ENCODE results near the gene GNB1.
A peak's percentile ranks its signal among the peaks of the same experiment; 100 is the strongest.

GNB1 gene

GRCh38 chr1:1898246-1898933, 7.5 kb upstream of the GNB1 start:
- Histone ChIP-seq H3K27me3 (ENCODE audit: insufficient read depth, poor library complexity, severe bottlenecking) (no peaks in the 10 kb centered on the region), H3K36me3 (ENCODE audit: low read depth) (no peaks in the 10 kb centered on the region), H3K9me3 (ENCODE audit: severe bottlenecking) (no peaks in the 10 kb centered on the region), H3K27ac (ENCODE audit: poor library complexity, severe bottlenecking) (no peak overlapping the region), H3K4me3 (ENCODE audit: severe bottlenecking) (no peak overlapping the region), H3K4me1 (ENCODE audit: insufficient read depth, poor library complexity, severe bottlenecking) (peaks cover 7% of the 10 kb centered on the region)
- ATAC-seq (ENCODE audit: low read depth) = no peak
- DNase-seq (ENCODE audit: low spot score) = no peak
- TF ChIP-seq, protein P1, sequence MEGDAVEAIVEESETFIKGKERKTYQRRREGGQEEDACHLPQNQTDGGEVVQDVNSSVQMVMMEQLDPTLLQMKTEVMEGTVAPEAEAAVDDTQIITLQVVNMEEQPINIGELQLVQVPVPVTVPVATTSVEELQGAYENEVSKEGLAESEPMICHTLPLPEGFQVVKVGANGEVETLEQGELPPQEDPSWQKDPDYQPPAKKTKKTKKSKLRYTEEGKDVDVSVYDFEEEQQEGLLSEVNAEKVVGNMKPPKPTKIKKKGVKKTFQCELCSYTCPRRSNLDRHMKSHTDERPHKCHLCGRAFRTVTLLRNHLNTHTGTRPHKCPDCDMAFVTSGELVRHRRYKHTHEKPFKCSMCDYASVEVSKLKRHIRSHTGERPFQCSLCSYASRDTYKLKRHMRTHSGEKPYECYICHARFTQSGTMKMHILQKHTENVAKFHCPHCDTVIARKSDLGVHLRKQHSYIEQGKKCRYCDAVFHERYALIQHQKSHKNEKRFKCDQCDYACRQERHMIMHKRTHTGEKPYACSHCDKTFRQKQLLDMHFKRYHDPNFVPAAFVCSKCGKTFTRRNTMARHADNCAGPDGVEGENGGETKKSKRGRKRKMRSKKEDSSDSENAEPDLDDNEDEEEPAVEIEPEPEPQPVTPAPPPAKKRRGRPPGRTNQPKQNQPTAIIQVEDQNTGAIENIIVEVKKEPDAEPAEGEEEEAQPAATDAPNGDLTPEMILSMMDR (IDR thresholded peaks at IDR 0.05; ENCODE audit: poor library complexity, severe bottlenecking) = no peak

DNA sequence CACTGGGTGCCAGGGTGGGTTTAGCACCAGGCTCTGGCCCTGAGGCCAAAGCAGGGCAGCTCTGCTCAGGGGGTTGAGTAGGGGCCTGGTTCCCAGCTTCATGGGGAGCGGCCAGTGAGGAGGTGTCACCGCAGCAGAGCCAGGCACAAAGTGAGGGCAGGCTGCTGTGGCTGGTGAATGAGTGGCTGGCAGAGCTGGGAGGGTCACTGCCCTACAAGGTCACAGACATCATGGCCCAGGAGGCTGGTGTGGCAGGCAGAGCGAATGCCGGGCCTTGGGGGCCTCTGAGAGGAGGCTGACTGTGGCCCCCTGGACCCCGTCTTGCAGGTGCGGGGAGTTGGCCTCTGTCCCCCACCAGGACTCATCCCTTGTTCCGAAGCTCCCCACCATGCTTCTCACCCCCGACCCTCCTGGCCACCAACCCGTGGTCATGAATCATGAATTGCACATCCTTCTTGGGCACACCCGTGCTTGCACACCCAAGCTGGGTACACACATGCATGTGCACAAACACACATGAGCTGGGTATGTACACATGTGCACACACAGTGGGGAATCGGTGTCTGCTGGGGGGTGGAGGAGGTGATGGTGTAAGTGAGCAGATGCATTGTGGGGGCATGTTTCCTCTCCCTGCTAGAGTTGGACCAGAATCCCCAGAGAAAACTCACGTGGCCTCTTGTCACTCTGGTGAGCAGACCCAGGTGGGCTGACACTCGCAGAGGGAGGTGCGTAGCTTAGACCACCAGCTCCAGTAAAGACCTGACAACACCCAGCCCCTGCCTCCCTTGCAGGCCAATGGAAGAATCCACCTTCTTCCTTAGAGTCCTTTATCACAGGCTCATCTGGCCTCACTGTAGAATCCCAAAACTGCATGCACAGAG, 4.8 kb upstream of the GNB1 start:
- H3K27ac ChIP-seq (ENCODE audit: poor library complexity, severe bottlenecking) = no peak overlapping the region
- no peak overlapping the region for H3K4me3 ChIP-seq (ENCODE audit: severe bottlenecking)
- no peak for DNase-seq (ENCODE audit: low spot score)
- H3K4me1 ChIP-seq (ENCODE audit: insufficient read depth, poor library complexity, severe bottlenecking) = peaks cover 15% of the 10 kb centered on the region
- H3K36me3 ChIP-seq (ENCODE audit: low read depth) = no peaks in the 10 kb centered on the region
- ATAC-seq (ENCODE audit: low read depth) = no peak
- H3K9me3 ChIP-seq (ENCODE audit: severe bottlenecking) = no peaks in the 10 kb centered on the region
- TF ChIP-seq, protein P1 (IDR thresholded peaks at IDR 0.05; ENCODE audit: poor library complexity, severe bottlenecking) = no peak
- H3K27me3 ChIP-seq (ENCODE audit: insufficient read depth, poor library complexity, severe bottlenecking) = no peaks in the 10 kb centered on the region

GRCh38 chr1:1895060-1895418, 4.2 kb upstream of the GNB1 start:
- DNase-seq (ENCODE audit: low spot score) = no peak
- no peaks in the 10 kb centered on the region for H3K27me3 ChIP-seq (ENCODE audit: insufficient read depth, poor library complexity, severe bottlenecking)
- no peaks in the 10 kb centered on the region for H3K9me3 ChIP-seq (ENCODE audit: severe bottlenecking)
- no peak overlapping the region for H3K27ac ChIP-seq (ENCODE audit: poor library complexity, severe bottlenecking)
- no peak for ATAC-seq (ENCODE audit: low read depth)
- no peaks in the 10 kb centered on the region for H3K36me3 ChIP-seq (ENCODE audit: low read depth)
- H3K4me1 ChIP-seq (ENCODE audit: insufficient read depth, poor library complexity, severe bottlenecking) = peaks cover 15% of the 10 kb centered on the region
- TF ChIP-seq, protein P1 (IDR thresholded peaks at IDR 0.05; ENCODE audit: poor library complexity, severe bottlenecking) = no peak
- no peak overlapping the region for H3K4me3 ChIP-seq (ENCODE audit: severe bottlenecking)

GRCh38 chr1:1894354-1895059, 3.6 kb upstream of the GNB1 start:
- H3K4me1 ChIP-seq (ENCODE audit: insufficient read depth, poor library complexity, severe bottlenecking) = peaks cover 15% of the 10 kb centered on the region
- no peaks in the 10 kb centered on the region for H3K36me3 ChIP-seq (ENCODE audit: low read depth)
- H3K4me3 ChIP-seq (ENCODE audit: severe bottlenecking) = no peak overlapping the region
- no peak overlapping the region for H3K27ac ChIP-seq (ENCODE audit: poor library complexity, severe bottlenecking)
- ATAC-seq (ENCODE audit: low read depth) (peak; percentile 6; the same call in 1 of the 3 replicates), DNase-seq (ENCODE audit: low spot score) (no peak)
- H3K9me3 ChIP-seq (ENCODE audit: severe bottlenecking) = no peaks in the 10 kb centered on the region
- no peaks in the 10 kb centered on the region for H3K27me3 ChIP-seq (ENCODE audit: insufficient read depth, poor library complexity, severe bottlenecking)
- TF ChIP-seq, protein P1 (IDR thresholded peaks at IDR 0.05; ENCODE audit: poor library complexity, severe bottlenecking) = no peak

All from RWPE2 (cell line).